Fibroblast of lung (primary cell): Measurements from ENCODE around the gene NHERF2.

Experiments
- CTCF ChIP-seq, 2 donors: IDR thresholded peaks in 1 of 2; conservative IDR thresholded peaks in 1 of 2; 1 replicate in 1 of 2; 2 replicates in 1 of 2; pipeline ENCODE4 v1.5.1; 2011 to 2012; ENCODE audit warnings: low read length in 2 of 2, control low read depth in 1 of 2, inconsistent platforms in 1 of 2, low read depth in 1 of 2, mild to moderate bottlenecking in 1 of 2
- EZH2 ChIP-seq: IDR thresholded peaks from 2 replicates; pipeline ENCODE4 v1.5.1; 2012; ENCODE audit warnings: low read length, control low read depth, mild to moderate bottlenecking; ENCODE audit errors: missing control alignments

- TF ChIP-seq CTCF (conservative IDR thresholded peaks at IDR 0.05 in 1 of 2, IDR thresholded peaks at IDR 0.05 in 1 of 2; ENCODE audit: low read depth in 1 of 2, low read length in 2 of 2) (no peak), EZH2 (peak; percentile 61)
These were observed 37.2 kb upstream of the NHERF2 start, which contains the start of gene SYNGR3 for GRCh38 chr16:1989209-1990100.
